ENCODE data around the gene MIF4GD. TPM values are rescaled to one million over a fixed set of nuclear protein-coding genes. Genes with fewer than 3 reads are reported as not detected.

Gene MIF4GD
- total and polyA plus RNA-seq, 9 of the 15 experiments (the other 6 are each of a cell fraction or from before 2014, with no cell fraction given): 11.8 to 63.8 (median 28.1) TPM

- no peak for TF ChIP-seq ZNF766 (CRISPR knock-in tag; conservative IDR thresholded peaks at IDR 0.05)
- TF ChIP-seq ZNF696 (CRISPR knock-in tag; conservative IDR thresholded peaks at IDR 0.05): no peak
- TF ChIP-seq MIER1 (IDR thresholded peaks at IDR 0.05; ENCODE audit: low read depth): no peak
- TF ChIP-seq PTBP1 (IDR thresholded peaks at IDR 0.05; ENCODE audit: low read depth, low read length): no peak
- no peak for TF ChIP-seq ZNF511 (CRISPR knock-in tag; IDR thresholded peaks at IDR 0.05)
- TF ChIP-seq NCOA4 (IDR thresholded peaks at IDR 0.05; ENCODE audit: partially characterized antibody): no peak
- no peak for TF ChIP-seq ARID4B (CRISPR knock-in tag; IDR thresholded peaks at IDR 0.05)
- TF ChIP-seq MGA (IDR thresholded peaks at IDR 0.05): no peak
- TF ChIP-seq CCNT2 (IDR thresholded peaks at IDR 0.05; ENCODE audit: borderline replicate concordance, extremely low read depth, insufficient read length, low read depth, low read length): no peak
Measured at GRCh38 chr17:75266316-75267152, 4.5 kb downstream of the MIF4GD start (continued).

Measured in K562 (cell line).